ENCODE results near the gene CWH43. TPM values are rescaled to one million over a fixed set of nuclear protein-coding genes. Genes with fewer than 3 reads are reported as not detected.

CWH43 gene
- polyA plus RNA-seq, result not detected
- long read RNA-seq, donor 1, result 0 reads
- long read RNA-seq, donor 2, result 0 reads
- long read RNA-seq, donor 3, result 0 reads
- long read RNA-seq, donor 4, result 0 reads
- long read RNA-seq, donor 5, result 0 reads
- long read RNA-seq, donor 6, result 0 reads
- long read RNA-seq, donor 7, result 0 reads
- long read RNA-seq, donor 8, result 0 reads
- long read RNA-seq, donor 9, result 0 reads
- long read RNA-seq, donor 10, result 0 reads
- long read RNA-seq, donor 11, result 0 reads

DNA sequence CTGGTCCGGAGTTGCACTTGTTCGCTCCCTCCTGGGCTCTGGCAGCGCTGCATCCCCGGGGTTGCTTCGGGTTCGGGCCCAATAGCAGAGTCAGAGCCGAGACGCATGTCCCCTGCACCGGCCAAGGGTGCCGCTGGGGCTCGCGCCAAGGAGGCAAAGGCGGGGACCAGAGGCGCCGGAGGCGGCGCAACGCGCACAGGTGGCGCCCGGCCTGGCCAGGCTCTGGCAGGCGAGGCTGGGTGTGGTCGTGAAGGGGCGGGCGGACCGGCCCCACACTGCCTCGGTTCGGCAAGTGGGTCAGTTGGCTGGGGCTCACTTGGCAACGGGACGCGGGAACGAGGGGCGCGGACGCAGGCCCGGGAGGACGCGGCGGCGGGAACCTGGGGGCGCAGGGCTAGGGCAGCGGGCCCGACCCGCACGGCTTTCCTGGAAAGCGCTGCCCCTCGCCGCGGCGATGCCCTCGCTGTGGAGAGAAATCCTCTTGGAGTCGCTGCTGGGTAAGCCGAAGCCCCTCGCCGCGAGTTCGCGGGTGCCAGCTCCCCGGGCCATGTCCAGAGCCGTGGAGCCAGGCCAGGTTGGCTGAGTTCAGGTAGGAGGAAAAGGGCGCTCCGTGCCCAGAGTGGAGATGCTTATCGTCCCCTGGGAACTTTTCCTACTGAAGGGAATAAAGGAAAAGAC is at the start of gene CWH43:
TSS of gene CWH43 (plus strand) at position 300 of the 678 bp plus-strand sequence. CDS start at position 455, 155 bp downstream.
- Histone ChIP-seq H3K4me1 (ENCODE audit: control insufficient read depth, insufficient read depth, low read length) (no peaks in the 10 kb centered on the region), H3K27ac (ENCODE audit: low read length) (no peak within 1 kb of the TSS), H3K4me3 (ENCODE audit: low read length) (no peak within 1 kb of the TSS), H3K36me3 (ENCODE audit: control insufficient read depth, insufficient read depth, low read length) (no peaks in the 10 kb centered on the region), H3K27me3 (ENCODE audit: control insufficient read depth, insufficient read depth, low read length) (peaks cover 36% of the 10 kb centered on the region), H3K9me3 (ENCODE audit: control insufficient read depth, low read depth, low read length) (no peaks in the 10 kb centered on the region)
- DNase-seq, result no peak
- no CpG with 5 or more reads among the region's 63 CpGs for WGBS (ENCODE audit: insufficient coverage, low lambda C conversion rate)

DNA sequence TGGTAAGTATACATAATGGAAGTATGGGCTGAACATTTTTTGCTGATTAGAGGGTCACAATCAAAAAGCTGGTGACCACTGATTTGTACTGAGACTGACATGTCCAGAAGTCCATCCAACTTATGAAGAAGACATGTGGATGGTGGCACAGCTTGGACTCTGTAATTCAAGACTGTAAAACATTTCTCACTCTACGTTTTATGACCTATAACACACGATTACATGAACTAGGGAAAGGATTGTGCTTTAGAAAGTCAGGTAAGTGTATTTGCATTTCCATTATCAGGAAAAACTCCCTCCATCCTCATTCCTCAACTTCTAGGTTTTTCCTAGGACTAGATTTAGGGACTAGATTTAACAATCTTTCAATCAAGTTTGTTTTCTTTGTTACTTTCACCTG is 49.0 kb upstream of the CWH43 start:
- WGBS (ENCODE audit: insufficient coverage, low lambda C conversion rate), result no CpG with 5 or more reads among the region's 2 CpGs
- peak in 1 of 2 donors; percentile 29 for DNase-seq
- H3K27ac ChIP-seq (ENCODE audit: low read length), result no peak overlapping the region
- no peaks in the 10 kb centered on the region for H3K4me1 ChIP-seq (ENCODE audit: control insufficient read depth, insufficient read depth, low read length)
- no peaks in the 10 kb centered on the region for H3K9me3 ChIP-seq (ENCODE audit: control insufficient read depth, low read depth, low read length)
- H3K4me3 ChIP-seq (ENCODE audit: low read length), result no peak overlapping the region
- H3K36me3 ChIP-seq (ENCODE audit: control insufficient read depth, insufficient read depth, low read length), result no peaks in the 10 kb centered on the region
- peaks cover 4% of the 10 kb centered on the region for H3K27me3 ChIP-seq (ENCODE audit: control insufficient read depth, insufficient read depth, low read length)

DNA sequence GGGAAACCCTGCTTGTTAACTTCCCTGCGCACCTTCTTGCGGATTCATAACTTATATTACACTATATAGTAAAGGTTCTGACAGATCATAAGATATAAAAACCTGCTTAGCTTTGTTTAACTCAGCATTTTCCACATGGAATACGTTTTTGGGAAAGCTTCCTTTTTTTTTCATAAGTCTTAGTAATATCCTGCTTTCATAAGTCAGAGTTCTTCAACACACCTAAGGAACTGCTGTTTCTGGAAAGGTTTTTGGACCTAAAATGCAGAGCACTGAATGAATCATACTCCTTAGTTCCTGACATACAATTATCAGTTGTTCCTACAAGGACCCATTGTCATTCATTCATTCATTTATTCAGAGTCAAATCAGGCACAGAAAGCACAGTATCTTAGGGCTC is 47.2 kb upstream of the CWH43 start:
- no peaks in the 10 kb centered on the region for H3K9me3 ChIP-seq (ENCODE audit: control insufficient read depth, low read depth, low read length)

DNA sequence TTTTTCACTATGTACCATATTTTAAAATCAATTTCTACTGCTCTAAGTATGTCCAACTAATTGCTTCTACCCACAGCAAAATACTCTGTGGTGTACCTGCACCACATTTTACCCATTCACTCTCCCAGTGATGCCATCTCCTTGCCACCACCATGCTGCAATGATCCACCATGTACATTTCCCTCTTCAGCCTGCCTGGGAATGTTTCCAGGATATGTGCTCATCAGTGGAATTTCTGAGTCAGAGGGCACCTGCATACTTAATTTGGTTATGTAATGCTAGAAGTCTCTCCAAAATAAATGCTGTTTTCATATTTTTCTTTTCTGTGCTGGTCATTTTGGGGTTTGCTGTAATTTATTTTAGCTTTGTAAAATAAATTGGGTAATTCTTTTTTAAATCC is 46.3 kb upstream of the CWH43 start:
- H3K27ac ChIP-seq (ENCODE audit: low read length), result no peak overlapping the region
- no peaks in the 10 kb centered on the region for H3K36me3 ChIP-seq (ENCODE audit: control insufficient read depth, insufficient read depth, low read length)
- peaks cover 4% of the 10 kb centered on the region for H3K27me3 ChIP-seq (ENCODE audit: control insufficient read depth, insufficient read depth, low read length)
- H3K9me3 ChIP-seq (ENCODE audit: control insufficient read depth, low read depth, low read length), result no peaks in the 10 kb centered on the region
- no peak overlapping the region for H3K4me3 ChIP-seq (ENCODE audit: low read length)
- no peak for DNase-seq
- H3K4me1 ChIP-seq (ENCODE audit: control insufficient read depth, insufficient read depth, low read length), result no peaks in the 10 kb centered on the region

More for the DNA sequence above, 47.2 kb upstream of the CWH43 start:
- no peak for DNase-seq
- H3K4me3 ChIP-seq (ENCODE audit: low read length), result no peak overlapping the region
- no peaks in the 10 kb centered on the region for H3K36me3 ChIP-seq (ENCODE audit: control insufficient read depth, insufficient read depth, low read length)
- H3K4me1 ChIP-seq (ENCODE audit: control insufficient read depth, insufficient read depth, low read length), result no peaks in the 10 kb centered on the region
- no peak overlapping the region for H3K27ac ChIP-seq (ENCODE audit: low read length)
- WGBS (ENCODE audit: insufficient coverage, low lambda C conversion rate), result 73% methylated on average over 3 of the region's 3 CpGs
- peaks cover 4% of the 10 kb centered on the region for H3K27me3 ChIP-seq (ENCODE audit: control insufficient read depth, insufficient read depth, low read length)

DNA sequence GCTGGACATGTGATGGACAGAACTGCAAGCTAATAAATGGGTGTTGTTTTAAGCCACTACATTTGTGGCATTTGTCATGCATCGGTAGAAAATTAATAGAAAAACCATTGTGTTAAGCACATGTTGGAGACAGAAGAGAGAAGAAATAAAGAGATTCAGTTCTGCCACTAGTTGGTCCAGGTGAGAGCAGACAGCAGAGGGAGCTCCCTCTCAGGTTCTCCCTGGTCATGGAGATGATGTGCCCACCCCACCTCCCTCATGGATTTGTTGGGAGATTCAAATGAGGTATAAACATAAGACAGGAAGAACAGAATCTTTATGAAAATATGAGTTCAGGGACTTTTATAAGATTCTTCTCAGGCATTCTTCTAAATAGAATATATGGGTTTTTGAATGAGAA is 42.7 kb upstream of the CWH43 start:
- Histone ChIP-seq H3K9me3 (ENCODE audit: control insufficient read depth, low read depth, low read length) (no peaks in the 10 kb centered on the region), H3K4me3 (ENCODE audit: low read length) (no peak overlapping the region), H3K4me1 (ENCODE audit: control insufficient read depth, insufficient read depth, low read length) (no peaks in the 10 kb centered on the region), H3K27ac (ENCODE audit: low read length) (no peak overlapping the region), H3K27me3 (ENCODE audit: control insufficient read depth, insufficient read depth, low read length) (peaks cover 4% of the 10 kb centered on the region), H3K36me3 (ENCODE audit: control insufficient read depth, insufficient read depth, low read length) (no peaks in the 10 kb centered on the region)
- no peak for DNase-seq
- no CpG with 5 or more reads among the region's 1 CpG for WGBS (ENCODE audit: insufficient coverage, low lambda C conversion rate)

DNA sequence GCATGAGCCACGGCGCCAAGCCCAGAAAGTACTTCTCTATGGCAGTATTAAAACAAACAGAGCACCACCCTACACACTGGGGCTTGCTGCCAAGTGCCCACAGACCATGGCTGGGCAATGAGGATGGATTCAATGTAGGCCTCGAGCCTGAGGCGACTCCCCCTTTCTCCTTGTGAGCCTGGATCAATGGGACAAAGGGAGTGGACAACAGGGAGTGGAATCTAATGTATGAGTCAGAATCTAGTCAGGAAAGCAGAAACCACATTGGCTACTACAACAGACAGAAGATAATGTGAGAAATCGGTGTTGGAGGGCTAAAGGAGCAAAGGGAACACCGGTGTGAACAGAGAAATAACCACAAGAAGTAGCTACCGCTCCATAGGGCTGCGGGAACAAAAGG is 41.8 kb upstream of the CWH43 start:
- DNase-seq, result no peak
- Histone ChIP-seq H3K9me3 (ENCODE audit: control insufficient read depth, low read depth, low read length) (no peaks in the 10 kb centered on the region), H3K36me3 (ENCODE audit: control insufficient read depth, insufficient read depth, low read length) (no peaks in the 10 kb centered on the region), H3K27ac (ENCODE audit: low read length) (no peak overlapping the region), H3K27me3 (ENCODE audit: control insufficient read depth, insufficient read depth, low read length) (peaks cover 4% of the 10 kb centered on the region), H3K4me3 (ENCODE audit: low read length) (no peak overlapping the region), H3K4me1 (ENCODE audit: control insufficient read depth, insufficient read depth, low read length) (no peaks in the 10 kb centered on the region)
- WGBS (ENCODE audit: insufficient coverage, low lambda C conversion rate), result 93% methylated on average over 2 of the region's 8 CpGs

DNA sequence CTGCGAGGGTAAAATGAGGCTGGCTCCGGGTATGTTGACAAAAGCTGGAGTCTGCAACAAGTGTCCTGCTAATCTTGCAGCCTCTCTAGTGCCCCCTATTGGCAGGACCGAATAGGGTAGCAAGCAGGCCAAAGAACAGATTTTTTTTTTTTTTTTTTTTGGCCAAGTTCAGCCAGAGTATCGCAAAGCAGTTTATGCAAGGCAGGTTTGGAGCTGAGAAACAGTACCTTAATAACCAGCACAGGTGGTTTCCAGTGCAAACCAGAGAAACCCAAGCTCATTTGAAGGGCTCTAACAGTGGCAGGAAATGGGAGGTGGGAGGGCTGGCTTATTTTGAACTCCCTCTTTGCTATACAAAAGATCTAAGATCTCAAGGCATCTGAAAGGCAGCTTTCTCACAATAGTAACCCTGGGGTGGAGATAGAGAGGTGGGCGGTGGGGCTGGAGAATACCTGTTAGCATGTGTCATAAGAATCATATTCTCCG is 41.3 kb upstream of the CWH43 start:
- Histone ChIP-seq H3K9me3 (ENCODE audit: control insufficient read depth, low read depth, low read length) (no peaks in the 10 kb centered on the region), H3K27me3 (ENCODE audit: control insufficient read depth, insufficient read depth, low read length) (peaks cover 3% of the 10 kb centered on the region), H3K27ac (ENCODE audit: low read length) (no peak overlapping the region), H3K36me3 (ENCODE audit: control insufficient read depth, insufficient read depth, low read length) (no peaks in the 10 kb centered on the region), H3K4me1 (ENCODE audit: control insufficient read depth, insufficient read depth, low read length) (no peaks in the 10 kb centered on the region), H3K4me3 (ENCODE audit: low read length) (no peak overlapping the region)
- no peak for DNase-seq
- WGBS (ENCODE audit: insufficient coverage, low lambda C conversion rate), result no CpG with 5 or more reads among the region's 6 CpGs

DNA sequence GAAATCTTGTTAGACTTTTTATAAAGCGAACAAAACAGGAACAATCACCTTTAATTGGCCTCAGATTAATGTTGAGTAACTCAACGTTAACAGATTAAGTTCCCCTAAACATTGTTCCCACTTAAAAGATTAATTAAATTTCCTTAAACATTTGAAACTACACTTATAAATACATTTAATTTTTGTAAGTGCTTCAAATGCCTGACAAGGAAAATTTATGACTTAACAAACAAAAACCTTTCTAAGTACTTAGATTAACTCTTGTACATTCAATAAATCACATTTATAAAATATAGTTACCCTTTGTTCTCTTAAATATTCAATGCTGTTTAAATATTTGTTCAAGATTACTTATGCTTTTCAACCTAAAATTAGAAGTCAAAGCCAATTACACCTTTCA is 40.1 kb upstream of the CWH43 start:
- Histone ChIP-seq H3K27me3 (ENCODE audit: control insufficient read depth, insufficient read depth, low read length) (peaks cover 2% of the 10 kb centered on the region), H3K4me1 (ENCODE audit: control insufficient read depth, insufficient read depth, low read length) (no peaks in the 10 kb centered on the region), H3K9me3 (ENCODE audit: control insufficient read depth, low read depth, low read length) (no peaks in the 10 kb centered on the region), H3K36me3 (ENCODE audit: control insufficient read depth, insufficient read depth, low read length) (no peaks in the 10 kb centered on the region), H3K4me3 (ENCODE audit: low read length) (no peak overlapping the region), H3K27ac (ENCODE audit: low read length) (no peak overlapping the region)
- DNase-seq, result no peak
- 80% methylated on average over 1 of the region's 2 CpGs for WGBS (ENCODE audit: insufficient coverage, low lambda C conversion rate)

DNA sequence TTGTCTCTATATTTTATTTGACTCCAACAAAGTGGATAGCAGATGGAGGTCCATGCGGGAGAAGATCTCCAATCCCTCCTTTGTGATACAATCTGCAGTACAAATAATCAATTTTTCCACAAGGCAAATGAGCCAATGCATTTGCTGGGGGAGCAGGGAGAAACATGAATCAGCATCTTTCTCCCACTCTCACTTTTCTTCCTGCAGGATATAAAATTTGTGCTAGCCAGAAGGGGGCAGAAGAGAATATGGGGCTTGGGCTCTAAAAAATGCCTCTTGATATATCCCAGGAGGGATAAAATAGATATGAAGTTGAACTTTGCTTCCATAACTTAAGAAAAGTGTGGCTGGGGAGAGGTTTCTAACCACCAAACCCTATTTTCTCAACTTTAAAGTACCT is 38.3 kb upstream of the CWH43 start:
- DNase-seq, result no peak

DNA sequence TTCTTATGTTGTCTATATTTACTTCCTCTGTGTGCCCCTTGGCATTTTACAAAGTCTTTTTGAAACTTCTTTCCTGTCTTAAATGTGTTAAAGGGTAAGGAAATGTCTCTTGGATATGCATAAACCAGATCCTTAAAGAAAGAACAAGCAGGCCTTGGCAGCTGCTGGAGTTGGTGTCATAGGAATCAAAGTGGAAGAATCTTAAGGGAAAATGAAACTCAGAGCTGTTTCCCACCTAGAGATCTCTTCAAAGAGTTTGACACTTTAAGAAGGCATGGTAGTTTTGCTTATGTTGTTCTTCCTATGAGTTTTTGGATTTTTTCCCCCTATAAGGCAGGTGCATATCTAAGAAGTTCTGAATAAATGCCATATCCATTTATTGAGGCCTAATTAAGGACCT is 37.0 kb upstream of the CWH43 start:
- DNase-seq, result peak in 1 of 2 donors; percentile 34

More for the DNA sequence above, 38.3 kb upstream of the CWH43 start:
- Histone ChIP-seq H3K36me3 (ENCODE audit: control insufficient read depth, insufficient read depth, low read length) (no peaks in the 10 kb centered on the region), H3K4me3 (ENCODE audit: low read length) (no peak overlapping the region), H3K4me1 (ENCODE audit: control insufficient read depth, insufficient read depth, low read length) (no peaks in the 10 kb centered on the region), H3K27ac (ENCODE audit: low read length) (no peak overlapping the region), H3K27me3 (ENCODE audit: control insufficient read depth, insufficient read depth, low read length) (no peaks in the 10 kb centered on the region), H3K9me3 (ENCODE audit: control insufficient read depth, low read depth, low read length) (no peaks in the 10 kb centered on the region)
- no CpG with 5 or more reads among the region's 1 CpG for WGBS (ENCODE audit: insufficient coverage, low lambda C conversion rate)

More for the DNA sequence above, 37.0 kb upstream of the CWH43 start:
- H3K4me1 ChIP-seq (ENCODE audit: control insufficient read depth, insufficient read depth, low read length), result no peaks in the 10 kb centered on the region
- no peak overlapping the region for H3K4me3 ChIP-seq (ENCODE audit: low read length)
- H3K9me3 ChIP-seq (ENCODE audit: control insufficient read depth, low read depth, low read length), result no peaks in the 10 kb centered on the region
- H3K36me3 ChIP-seq (ENCODE audit: control insufficient read depth, insufficient read depth, low read length), result no peaks in the 10 kb centered on the region
- peak overlapping the region; percentile 13 for H3K27ac ChIP-seq (ENCODE audit: low read length)
- H3K27me3 ChIP-seq (ENCODE audit: control insufficient read depth, insufficient read depth, low read length), result no peaks in the 10 kb centered on the region
